HG02852 (cell line): Measurements from ENCODE around the gene DDAH1.
A peak's percentile ranks its signal among the peaks of the same experiment; 100 is the strongest.

Experiments
- ATAC-seq: cut with Tn5 transposase; IDR thresholded peaks from one replicate; pipeline ENCODE4 v1.9.1; 2021; ENCODE audit warnings: mild to moderate bottlenecking, moderate library complexity; ENCODE audit not compliant: unreplicated experiment

DDAH1 gene

GRCh38 chr1:85313888-85314696, 150.9 kb downstream of the DDAH1 start:
- no peak for ATAC-seq

- ATAC-seq, result no peak
Measured at GRCh38 chr1:85311818-85312217, 153.1 kb downstream of the DDAH1 start.

GRCh38 chr1:85308833-85309350, 156.1 kb downstream of the DDAH1 start:
- no peak for ATAC-seq

GRCh38 chr1:85307987-85308832, 156.7 kb downstream of the DDAH1 start:
- ATAC-seq, result peak; percentile 93

GRCh38 chr1:85306236-85306635, 158.7 kb downstream of the DDAH1 start:
- ATAC-seq, result no peak

GRCh38 chr1:85303440-85304162, 161.4 kb downstream of the DDAH1 start:
- no peak for ATAC-seq

GRCh38 chr1:85300140-85300539, 164.8 kb downstream of the DDAH1 start:
- no peak for ATAC-seq

GRCh38 chr1:85297855-85298629, 166.9 kb downstream of the DDAH1 start:
- ATAC-seq, result peak; percentile 84

GRCh38 chr1:85297538-85297854, 167.5 kb downstream of the DDAH1 start:
- ATAC-seq, result no peak

GRCh38 chr1:85296980-85297379, 168.0 kb downstream of the DDAH1 start:
- no peak for ATAC-seq

GRCh38 chr1:85295654-85296053, 169.3 kb downstream of the DDAH1 start:
- ATAC-seq, result no peak

GRCh38 chr1:85295006-85295431, 169.9 kb downstream of the DDAH1 start:
- no peak for ATAC-seq

- no peak for ATAC-seq
Measured at GRCh38 chr1:85290826-85291225, 174.1 kb downstream of the DDAH1 start.

GRCh38 chr1:85289848-85290335, 175.1 kb downstream of the DDAH1 start:
- ATAC-seq, result peak; percentile 67

GRCh38 chr1:85289207-85289847, 175.6 kb downstream of the DDAH1 start:
- peak; percentile 21 for ATAC-seq

- ATAC-seq, result no peak
Measured at GRCh38 chr1:85284202-85284601, 180.8 kb downstream of the DDAH1 start.

GRCh38 chr1:85283475-85284199, 181.3 kb downstream of the DDAH1 start:
- ATAC-seq, result no peak

GRCh38 chr1:85282424-85282823, 182.5 kb downstream of the DDAH1 start:
- no peak for ATAC-seq

- ATAC-seq, result no peak
Measured at GRCh38 chr1:85280636-85281035, 184.3 kb downstream of the DDAH1 start.
